ENCODE data around the gene IFNK.

IFNK gene

DNA sequence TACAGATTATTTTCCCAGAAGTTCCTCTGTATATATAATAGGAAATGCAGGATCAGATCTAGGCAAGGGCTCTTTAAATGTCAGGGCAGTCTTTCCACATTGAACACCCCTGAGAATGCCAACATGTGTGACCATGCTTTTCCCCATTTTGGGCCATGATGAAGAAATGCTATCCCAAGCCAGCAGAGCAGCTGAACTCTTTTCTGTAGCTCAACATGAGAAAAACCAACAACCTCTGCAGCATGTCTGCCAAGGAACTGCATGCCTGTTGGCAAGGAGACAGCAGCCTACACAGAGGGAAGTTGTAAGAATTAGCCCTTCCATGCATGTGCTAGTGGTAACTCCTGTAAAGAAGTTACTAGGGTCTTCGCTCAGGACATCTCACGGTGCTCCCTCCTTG, 9.5 kb upstream of the IFNK start:
- no peak for DNase-seq

DNA sequence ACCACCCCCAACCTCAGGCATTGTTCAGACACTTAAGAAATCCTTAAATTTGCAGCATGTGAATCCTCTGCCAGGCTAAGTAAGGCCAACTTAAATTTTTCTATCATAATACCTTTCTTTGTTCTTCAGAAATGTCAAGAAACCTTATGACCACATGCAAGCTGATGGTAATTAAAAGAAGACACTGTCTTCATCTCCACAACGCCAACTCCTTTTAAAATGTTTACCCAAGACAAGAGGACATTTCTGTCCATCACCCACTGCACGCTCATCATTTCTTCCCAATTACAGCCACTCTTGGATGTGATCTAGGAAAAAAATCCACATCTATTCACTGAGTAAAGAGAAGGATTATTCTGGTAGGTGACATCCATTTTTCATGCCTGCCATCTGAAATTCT, 6.1 kb upstream of the IFNK start:
- DNase-seq = no peak

DNA sequence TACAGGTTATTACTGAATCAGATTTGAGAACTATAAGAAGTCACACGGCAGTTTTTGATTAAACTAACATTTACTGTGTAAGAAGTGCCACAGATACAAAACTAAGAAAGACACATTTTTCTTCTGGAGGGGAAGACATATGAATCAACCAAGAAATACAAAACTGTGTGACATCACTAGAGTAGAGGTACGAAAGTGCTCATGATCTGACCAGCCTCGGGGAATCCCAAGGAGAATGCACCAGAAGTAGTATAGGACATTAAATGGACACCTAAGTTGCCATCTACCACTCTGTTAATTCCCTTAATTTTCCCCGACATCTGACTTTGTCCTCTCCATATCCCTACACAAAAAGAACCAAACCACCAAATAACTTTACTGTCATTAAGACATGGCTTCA, 5.3 kb upstream of the IFNK start:
- no peak for DNase-seq

DNA sequence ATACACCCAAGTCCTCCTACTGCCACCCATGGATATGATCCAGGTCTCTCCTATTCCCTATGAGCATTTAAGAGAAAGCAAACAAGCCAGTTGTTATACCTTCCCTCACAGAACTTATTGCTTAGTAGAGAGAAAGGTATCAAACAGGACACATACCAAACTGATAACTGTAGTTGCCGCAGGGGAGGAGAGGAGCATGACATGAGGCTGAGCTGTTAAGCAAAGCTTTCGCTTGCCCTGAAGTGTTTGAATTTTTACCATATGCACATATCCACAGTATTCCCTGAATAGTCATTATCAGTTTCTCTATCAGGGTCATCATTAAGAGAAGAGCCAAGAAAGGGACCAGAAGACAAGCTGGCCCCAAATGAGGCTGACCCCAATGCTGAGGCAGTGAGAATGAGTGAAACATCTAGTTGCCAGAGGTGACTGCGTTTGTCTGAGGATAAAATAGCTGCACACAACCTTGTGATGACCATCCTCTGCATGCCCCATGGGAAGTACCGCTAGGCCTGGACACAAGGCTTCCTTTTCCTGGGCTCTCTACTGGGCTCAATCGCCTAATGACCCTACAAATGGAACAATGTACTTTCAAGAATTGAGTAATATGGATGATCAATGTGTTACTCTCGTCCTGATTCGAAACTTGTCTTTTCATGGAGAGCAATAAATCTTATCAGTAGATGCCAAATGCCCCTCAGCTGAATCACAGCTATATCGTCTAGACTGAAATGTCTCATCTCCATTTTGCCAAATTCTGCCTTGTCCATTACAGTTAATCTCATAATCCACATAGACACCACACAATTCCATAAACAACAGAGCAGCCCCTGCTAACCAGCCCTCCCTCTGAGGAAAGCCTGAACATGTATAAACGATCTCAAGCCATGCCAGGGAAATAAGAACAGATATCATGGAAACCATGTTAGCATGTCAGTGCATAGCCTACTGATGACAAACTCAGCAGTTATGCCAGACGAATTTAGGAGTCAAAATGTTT, 4.3 kb upstream of the IFNK start:
- no peak for DNase-seq

DNA sequence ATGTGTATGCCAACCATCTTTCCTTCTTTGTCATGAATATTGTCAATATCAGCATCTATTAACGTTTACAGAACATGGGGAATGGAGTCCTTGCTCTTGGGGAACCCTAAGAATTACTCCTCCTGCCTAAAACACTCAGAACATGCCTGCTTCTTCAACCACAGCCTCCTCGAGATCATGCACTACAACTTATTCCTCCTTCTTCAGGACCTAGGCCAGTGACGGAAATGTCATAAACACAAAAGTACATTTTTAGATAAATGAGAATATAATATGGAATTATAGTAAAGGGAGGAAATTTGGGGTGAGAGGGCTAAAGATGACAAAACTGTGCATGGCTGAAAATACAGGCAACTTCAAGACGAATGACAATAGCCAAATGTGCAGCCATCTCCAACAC, 3.1 kb upstream of the IFNK start:
- DNase-seq = no peak

DNA sequence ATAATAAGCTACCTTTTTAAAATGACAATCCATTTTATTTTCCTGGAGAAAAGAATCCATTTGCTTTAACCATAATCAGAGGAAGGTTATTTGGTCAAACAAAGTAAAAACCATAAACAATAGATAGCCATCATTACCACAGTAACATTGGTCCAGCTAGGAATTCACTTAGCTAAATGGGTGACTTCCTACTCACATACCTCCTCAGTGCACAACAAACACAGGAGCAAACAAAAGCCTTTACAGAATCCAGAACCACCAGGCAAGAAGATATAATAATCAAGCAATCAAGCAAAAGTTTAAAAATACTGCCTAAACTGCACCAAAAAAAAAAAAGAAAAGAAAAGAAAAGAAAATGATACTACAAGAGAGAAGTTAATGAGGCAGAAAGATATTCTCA, 949 bp upstream of the IFNK start:
- DNase-seq = no peak

DNA sequence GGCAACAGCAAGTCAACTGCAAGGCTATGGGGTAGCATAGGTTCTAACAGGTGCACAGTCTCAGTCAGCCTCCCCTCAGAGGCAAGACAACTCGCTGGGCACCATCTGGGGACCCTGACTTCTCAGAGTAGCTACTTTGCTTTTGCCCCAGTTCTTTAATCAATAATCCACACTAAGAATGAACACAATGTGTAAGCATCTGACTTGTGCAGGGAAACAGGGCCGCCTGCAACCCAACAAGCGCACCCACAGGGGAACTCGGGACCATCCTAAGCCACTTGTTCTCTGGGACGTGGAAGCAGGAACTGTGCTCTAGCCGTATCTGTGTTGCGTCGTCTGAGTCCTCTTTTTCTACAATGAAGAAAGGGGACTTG, 3.6 kb downstream of the IFNK start:
- DNase-seq = no peak

DNA sequence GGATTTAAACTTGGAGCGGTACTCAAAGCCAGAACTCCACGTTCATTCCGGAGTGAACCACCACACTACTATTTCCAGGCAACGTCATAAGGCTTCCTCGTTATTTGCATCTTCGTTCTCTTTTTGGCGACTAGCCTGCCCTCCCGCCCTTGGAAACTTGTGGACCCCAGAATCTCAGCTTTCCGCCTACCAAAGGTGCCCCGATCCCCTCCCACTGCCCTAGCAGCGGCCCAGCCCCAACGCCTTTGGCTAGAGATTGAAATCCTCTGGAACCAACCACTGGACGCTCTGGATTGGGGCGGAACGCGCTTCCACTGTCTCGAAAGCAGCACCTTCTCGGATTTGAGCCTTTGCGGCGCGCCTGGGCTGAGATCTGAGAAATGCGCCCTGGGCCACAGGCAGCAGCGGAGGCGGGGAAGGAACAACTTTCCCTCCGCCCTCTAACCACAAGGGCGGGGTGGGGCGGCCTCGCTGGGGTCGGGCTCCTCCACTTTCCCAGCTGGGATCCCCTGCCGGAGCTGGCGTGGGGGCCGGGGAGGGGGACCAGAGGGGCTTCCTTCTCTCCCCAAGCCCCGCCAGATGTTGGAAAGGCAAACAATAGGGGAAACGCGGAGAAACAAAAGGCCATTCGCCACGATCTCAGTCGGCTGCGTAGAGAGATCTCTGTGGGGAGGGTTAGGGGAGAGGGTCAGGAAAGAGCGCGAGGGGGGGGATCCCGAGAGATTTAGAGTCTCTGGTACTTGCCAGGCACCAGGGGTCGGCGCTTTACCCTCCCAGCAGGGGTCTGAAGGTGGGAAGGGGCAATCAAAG, 4.2 kb downstream of the IFNK start:
- peak; percentile 47 to 61 for DNase-seq

DNA sequence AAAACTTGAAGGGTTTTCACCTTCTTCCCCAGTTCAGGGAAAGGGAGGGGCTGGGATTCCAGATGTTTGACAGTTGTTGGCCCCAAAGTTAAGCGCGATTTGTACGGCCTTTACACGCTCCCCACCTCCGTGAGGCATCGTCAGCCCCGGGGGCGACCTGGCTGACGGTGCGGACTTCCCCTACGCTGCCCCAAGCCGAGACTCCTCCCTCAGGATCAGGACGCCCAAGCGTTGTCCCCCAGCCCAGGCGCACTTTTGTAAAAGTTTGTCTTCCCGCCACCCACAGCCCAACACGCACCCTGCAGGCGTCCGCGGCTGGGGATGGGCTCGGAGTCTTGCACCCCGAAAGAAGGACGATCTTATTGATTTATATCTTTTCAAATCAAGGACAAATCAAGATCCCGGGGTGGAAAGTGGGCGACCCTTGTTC, 4.8 kb downstream of the IFNK start:
- DNase-seq = peak; percentile 43 to 74

DNA sequence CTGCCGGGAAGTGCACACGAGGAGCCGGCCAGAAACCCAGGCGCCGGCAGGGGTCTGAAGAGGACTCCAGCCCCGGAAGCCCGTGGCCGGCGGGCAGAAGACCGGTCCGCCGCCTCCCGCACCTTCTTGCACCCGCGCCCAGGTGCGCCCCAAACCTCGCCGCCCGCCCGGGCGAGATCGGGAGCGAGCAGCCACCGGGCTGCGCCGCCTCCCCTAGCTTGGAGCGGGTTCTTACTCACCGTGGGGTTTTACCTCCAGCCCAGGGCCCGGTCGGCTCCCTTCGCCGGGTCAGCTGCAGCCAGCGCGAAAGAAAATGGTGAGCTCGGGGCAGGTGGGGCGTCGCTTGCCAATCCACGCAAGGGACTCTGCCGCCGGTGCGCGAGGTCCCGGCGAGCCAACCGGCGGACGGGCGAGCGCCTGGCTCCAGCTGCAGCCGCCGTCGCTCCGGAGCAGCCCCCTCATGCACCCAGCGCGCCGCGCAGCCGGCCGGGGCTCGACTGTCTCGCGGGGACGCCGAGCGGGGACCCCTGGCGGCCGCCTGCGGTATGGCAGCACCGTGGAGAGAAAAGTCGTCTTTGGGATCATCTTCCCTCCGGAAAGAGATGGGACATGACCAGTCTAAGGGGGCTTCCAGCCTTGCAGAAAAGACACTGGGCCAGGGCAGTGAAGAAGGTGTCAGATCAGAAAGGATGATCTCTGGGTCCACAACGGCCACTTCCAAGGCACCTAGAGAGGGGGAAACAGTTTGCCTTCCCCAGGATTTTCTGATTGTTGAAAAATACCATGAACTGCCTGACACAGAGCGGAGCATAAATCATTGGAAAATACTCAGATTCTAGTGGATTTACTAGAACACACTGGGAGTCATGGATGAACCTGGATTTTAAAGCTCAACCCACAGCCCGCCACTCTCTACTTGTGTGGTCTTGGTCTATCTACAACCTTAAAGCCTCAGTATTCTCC, 5.5 kb downstream of the IFNK start, which contains the start of gene MOB3B:
TSS of gene MOB3B (minus strand) at position 499 of the 963 bp plus-strand sequence. CDS start 74,264 bp downstream, outside the sequence.
- peak; percentile 70 to 76 for DNase-seq

DNA sequence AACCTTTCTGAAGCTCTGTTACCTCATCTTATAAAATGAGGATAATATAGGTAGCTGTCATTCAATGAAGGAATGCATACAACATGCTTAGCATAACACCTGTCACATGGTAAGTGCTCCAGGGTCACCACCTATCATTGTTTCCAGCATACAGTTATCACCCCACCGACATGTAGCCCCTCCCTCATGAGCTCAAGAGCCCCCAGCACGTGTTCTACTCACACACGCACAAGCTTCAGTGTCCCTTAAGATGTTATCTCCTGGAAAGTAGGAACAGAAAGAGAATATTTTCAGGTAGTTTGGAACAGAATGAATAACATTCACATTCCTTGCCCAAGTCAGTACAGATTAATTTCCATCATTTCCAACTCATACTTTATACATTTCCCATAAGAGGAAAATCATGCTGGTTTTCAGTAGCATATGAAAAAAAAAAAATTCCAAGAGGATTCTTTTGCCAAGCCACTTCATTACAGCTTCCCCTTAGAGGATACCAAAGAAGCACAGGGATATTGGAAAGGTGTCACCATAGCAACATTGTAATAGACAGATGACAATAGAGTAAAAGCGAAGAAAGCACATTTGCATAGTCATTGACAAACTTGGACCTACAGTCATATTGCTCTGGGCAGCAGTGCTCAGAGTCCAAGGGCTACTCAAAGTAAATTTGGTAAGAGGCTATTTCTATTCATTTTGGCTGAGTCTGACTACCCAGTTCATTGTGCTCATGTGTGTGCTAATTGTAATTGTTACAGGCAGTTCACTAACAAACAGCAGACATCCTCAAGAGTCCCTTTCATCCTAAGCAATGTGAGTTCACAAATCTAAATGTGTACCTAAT, 7.0 kb downstream of the IFNK start:
- no peak for DNase-seq

DNA sequence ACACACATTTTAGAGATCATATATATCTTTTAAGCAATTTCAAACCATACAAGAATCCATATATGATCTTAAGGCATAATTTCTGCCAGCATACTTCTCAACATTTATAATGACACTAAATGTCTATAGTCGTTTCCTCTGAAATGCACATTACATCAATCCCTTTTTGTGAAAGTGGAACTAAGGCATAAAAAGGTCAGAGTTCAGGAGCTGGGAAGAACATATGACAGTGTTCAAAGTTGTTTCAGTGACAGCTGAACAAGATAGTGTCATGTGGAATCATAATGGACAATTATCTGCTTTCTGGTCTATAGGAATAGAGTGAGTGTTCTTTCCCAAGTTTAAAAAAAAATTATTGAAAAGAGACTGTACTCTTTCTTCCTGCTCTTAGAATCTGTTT, 8.0 kb downstream of the IFNK start:
- DNase-seq = no peak

DNA sequence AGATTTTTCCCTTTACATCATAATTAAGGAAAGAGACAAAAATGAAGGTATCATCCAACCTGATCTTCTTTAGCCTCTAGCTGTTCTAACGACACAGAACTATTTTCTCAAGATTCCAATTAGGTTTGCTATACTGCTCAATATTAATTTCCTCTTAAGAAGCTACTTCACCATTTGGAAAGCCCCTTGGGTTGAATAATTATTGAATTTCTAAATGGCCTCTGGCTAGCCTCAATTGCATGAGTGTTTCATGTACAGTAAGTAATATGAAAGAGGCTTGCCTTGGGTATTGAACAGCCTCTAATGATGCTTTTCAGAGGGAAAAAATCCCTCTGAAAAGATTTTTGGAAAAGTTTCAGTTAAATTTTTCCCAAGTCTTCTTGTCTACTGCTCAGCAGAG, 9.2 kb downstream of the IFNK start:
- no peak for DNase-seq

DNA sequence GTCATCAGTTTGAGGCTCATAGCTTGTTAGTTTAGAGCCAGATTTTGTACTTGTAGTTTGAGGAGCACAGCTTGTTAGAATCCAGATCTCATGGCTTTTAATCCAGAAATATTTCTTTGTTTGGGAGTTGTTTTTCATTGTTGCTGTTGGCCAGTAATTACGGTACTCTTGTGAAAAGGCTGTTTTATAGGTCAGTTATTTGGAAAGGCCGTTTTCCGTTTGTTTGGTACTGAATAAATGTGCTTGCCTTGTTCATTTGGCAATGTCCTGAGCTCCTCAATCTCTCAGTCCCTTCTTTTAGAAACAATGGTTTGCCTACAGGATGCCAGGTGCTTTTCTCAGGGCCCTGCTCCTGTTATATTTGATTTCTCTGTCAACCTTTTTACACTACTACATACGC, 10.0 kb downstream of the IFNK start:
- DNase-seq = no peak

DNA sequence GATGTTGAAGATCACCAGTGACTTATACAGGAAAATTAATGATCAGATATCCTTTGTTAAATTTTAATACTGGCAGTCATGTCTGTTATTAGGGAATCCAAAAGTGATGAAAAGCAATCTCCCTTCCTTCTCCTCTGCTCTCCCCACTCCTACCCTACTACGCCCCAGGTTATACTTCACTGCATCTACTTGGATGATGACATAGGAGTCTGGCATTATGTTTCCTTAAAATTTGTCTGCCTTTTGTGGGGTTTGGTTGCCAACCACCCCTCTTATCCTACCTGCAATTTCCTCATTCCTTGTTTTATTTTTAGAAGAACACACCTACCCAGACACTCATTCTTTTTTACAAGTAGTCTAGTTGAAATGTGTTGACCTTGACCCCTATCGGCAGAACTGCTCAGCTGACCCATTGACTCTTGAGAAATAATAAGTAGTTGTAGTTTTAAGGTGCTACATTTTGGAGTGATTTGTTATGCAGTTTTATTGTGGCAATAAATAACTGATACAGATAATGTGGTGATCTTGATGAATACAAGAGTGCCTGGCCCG, 10.6 kb downstream of the IFNK start:
- no peak for DNase-seq

DNA sequence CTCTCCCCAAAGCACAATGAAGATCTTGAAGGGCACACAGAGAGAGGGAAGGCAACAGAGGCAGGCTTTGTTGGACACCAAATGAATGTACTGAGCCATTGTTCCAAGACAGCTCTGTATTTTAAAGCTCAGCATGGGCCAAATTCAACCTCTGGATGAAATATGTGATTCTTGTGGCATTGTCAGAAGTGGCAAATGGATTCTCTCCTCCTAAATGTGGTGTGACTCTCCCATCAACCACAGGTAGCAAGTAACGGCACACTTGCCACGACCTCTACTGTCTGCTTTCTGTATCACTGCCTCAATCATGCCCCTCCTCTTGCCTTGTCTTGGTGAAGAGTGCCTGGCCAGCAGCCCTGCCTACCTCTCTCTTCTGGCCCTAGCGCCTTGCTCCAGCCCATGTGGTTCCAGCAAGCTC, 11.6 kb downstream of the IFNK start:
- no peak for DNase-seq

DNA sequence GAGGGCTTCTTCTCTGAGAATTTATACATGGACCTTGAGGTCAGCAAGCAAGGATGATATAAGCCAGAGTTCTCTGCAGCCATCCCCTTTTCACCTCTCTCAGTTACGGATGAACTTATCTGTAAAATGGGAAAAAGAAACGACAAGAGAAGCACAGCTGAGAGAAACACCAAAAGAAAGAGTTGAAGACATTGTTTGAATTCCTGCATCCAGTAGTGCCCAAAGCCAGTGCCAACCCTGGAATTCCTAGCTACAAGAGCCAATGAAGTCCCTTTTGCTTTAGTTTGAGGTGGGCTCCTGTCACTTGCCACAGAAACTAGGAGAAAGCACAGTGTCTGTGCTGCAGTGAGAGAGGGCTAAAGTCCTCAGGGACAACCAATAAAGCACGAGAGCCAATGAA, 12.1 kb downstream of the IFNK start:
- no peak for DNase-seq

DNA sequence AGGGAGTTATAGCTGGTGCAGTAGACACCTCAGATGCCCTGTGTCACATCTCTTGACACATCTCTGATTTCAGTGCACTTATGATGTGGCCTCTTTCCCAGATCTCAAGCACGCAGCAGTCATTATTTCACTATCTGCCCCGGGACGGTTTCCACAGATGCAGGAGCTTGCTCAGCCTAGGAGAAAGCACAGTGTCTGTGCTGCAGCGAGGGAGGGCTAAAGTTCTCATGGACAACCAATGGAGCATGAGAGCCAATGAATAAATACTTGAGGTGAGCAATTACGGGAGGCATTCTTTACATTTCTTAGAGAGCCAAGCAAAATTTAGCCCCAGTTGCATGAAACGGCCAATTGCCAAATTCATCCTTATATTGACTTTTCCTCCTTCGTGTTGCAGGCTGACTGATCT, 12.9 kb downstream of the IFNK start:
- DNase-seq = no peak

DNA sequence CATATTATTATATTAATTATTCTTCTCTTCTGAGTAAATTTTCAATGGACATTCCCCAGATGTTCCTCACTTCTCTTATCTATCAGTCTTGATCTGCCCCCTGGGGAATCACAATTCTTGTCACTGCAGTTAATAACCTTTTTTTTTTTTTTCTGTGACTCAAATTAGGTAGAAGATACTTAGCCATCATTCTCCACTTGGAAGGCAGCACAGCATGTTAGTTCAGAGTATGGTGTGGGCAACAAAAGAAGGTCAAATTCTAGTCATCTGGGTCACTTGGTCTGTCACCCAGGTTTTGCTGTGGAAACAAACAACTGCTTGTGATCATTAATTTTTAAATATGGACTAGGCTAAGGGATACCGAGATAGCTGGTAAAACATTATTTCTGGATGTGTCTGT, 13.7 kb downstream of the IFNK start:
- no peak for DNase-seq

DNA sequence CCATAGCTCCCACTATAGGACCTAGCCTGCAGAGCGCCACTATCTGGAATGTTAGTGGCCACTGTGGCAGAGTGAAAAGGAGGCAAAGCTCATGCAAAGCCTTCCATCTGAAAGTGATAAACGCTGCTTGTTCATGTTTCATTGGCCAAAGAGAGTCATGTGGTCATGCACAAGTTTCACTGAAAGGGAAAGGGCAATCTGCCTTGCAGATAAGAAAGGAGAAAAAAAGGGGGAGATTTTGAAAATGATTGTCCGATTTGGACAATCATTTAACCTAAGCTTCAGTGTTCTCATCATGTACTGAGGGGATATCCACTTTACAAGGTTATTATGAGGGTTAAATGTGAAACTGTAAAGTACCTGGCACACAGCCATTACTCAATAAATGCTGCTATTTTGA, 14.6 kb downstream of the IFNK start:
- no peak for DNase-seq

Data from CD4-positive, alpha-beta T cell treated with Interleukin-4 for 1 hour (primary cell).